Thyroid gland (tissue), 4 donors: ENCODE data around the gene KCNK1.

Experiments used
- POLR2A ChIP-seq, 2 donors: fragments of 450-650 bp; IDR thresholded peaks; one replicate each; pipeline ENCODE4 v1.6.1; 2017; ENCODE audit warnings: antibody characterized with exemption in 2 of 2, mild to moderate bottlenecking in 2 of 2, moderate library complexity in 1 of 2
- TF ChIP-seq, protein P1 (sequence below), 6 experiments: fragments of 200-600 bp in 3 of 6; fragments of 450-650 bp in 3 of 6; sonication (generic) in 3 of 6; IDR thresholded peaks; one replicate each; pipeline ENCODE4 v1.5.1; 2016 to 2019; ENCODE audit warnings: antibody characterized with exemption in 6 of 6, mild to moderate bottlenecking in 2 of 6, inconsistent platforms in 1 of 6, moderate library complexity in 1 of 6

DNA sequence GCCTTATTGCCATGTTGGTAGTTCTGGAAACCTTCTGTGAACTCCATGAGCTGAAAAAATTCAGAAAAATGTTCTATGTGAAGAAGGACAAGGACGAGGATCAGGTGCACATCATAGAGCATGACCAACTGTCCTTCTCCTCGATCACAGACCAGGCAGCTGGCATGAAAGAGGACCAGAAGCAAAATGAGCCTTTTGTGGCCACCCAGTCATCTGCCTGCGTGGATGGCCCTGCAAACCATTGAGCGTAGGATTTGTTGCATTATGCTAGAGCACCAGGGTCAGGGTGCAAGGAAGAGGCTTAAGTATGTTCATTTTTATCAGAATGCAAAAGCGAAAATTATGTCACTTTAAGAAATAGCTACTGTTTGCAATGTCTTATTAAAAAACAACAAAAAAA, 57.4 kb downstream of the KCNK1 start:
- TF ChIP-seq, protein P1, sequence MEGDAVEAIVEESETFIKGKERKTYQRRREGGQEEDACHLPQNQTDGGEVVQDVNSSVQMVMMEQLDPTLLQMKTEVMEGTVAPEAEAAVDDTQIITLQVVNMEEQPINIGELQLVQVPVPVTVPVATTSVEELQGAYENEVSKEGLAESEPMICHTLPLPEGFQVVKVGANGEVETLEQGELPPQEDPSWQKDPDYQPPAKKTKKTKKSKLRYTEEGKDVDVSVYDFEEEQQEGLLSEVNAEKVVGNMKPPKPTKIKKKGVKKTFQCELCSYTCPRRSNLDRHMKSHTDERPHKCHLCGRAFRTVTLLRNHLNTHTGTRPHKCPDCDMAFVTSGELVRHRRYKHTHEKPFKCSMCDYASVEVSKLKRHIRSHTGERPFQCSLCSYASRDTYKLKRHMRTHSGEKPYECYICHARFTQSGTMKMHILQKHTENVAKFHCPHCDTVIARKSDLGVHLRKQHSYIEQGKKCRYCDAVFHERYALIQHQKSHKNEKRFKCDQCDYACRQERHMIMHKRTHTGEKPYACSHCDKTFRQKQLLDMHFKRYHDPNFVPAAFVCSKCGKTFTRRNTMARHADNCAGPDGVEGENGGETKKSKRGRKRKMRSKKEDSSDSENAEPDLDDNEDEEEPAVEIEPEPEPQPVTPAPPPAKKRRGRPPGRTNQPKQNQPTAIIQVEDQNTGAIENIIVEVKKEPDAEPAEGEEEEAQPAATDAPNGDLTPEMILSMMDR (IDR thresholded peaks at IDR 0.05): no peak
- no peak for TF ChIP-seq POLR2A (IDR thresholded peaks at IDR 0.05)
